Epithelial cell of esophagus (primary cell): ENCODE data around the gene MBP.

Experiments
- DNase-seq: peaks from one replicate; pipeline ENCODE4 v3.0.0; 2010; ENCODE audit warnings: low read depth
- H3K4me3 ChIP-seq: 2 replicates; pipeline ENCODE4 v1.5.1; 2011; ENCODE audit warnings: mild to moderate bottlenecking, low read length, control low read depth
- TF ChIP-seq, protein P1 (sequence below): IDR thresholded peaks from 2 replicates; pipeline ENCODE4 v1.5.1; 2011; ENCODE audit warnings: low read depth, mild to moderate bottlenecking, low read length, control low read depth, inconsistent platforms; ENCODE audit not compliant: insufficient read depth; ENCODE audit errors: missing control alignments

MBP gene

DNA sequence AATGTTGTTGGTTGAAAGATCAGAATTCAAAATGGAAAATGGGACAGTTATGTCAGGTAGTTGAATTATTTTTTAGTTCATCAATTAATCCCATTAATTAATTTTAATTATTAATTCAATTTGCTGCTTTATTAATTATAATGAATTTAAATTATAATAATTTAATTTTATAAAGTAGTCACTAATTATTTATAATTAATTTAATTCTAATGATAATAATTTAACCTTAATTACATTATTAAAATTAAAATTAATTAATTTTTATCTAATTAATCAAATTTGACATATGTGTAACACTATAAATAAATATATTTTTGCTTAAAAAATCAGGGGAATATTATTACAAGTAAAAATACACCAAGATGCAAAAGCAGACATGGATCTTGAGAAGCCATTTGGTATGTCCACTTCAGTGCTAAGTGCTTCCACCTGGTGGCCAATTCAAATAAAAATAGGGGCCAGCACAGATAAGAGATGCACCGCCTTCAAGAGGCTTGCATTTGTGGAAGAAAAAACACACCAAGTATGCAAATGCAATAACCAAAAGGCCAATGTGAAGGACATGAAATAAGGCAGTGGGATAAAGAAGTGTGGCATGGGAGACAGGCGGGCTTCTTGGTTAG, 73.2 kb downstream of the MBP start:
- no peak overlapping the region for H3K4me3 ChIP-seq
- DNase-seq = peak; percentile 73
- TF ChIP-seq, protein P1, sequence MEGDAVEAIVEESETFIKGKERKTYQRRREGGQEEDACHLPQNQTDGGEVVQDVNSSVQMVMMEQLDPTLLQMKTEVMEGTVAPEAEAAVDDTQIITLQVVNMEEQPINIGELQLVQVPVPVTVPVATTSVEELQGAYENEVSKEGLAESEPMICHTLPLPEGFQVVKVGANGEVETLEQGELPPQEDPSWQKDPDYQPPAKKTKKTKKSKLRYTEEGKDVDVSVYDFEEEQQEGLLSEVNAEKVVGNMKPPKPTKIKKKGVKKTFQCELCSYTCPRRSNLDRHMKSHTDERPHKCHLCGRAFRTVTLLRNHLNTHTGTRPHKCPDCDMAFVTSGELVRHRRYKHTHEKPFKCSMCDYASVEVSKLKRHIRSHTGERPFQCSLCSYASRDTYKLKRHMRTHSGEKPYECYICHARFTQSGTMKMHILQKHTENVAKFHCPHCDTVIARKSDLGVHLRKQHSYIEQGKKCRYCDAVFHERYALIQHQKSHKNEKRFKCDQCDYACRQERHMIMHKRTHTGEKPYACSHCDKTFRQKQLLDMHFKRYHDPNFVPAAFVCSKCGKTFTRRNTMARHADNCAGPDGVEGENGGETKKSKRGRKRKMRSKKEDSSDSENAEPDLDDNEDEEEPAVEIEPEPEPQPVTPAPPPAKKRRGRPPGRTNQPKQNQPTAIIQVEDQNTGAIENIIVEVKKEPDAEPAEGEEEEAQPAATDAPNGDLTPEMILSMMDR = peak; percentile 59

DNA sequence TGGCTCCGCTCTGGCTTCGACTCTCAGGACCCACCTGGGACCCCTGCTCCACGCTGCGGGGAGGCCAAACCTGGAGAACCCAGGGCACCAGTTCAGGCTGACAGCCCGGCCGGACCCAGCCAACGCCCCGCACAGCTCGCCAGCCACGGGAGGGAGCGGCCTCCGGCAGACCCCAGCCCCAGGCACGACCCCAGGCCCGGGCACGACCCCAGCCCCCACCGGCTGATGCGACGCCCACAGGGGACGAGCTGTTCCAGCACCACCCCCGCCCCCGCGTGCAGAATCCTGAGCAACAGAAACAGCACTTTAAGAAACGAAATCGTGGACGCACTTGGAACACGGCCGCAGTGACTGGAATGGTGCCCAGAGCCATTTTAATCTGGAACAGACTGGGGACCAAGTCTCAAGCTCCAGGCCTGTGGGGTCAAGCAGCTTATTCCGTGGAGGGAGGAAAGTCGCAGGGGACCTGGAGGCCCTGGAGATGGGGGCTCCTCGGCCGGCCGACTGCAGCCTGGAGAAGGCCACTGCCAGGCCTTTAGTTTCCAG, 74.2 kb downstream of the MBP start:
- no peak overlapping the region for H3K4me3 ChIP-seq
- TF ChIP-seq, protein P1 = no peak
- no peak for DNase-seq

DNA sequence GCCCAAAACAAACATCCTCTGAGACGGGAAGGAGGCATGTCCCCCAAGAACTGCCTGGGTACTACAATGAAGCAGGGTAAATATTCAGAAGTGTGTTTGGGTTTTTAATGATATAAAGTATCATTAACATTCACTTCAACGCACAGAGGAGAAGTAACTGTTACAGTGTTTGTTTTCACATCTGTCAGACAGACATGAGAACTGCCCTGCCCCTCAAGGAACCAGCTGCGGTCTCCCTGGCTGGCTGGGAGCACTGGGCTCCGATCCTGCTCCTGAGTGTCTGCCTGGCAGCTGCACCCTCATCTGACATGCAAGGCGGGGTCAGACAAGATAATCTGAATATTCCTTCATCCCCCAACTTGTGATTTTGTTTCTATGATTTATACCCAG, 75.6 kb downstream of the MBP start:
- no peak overlapping the region for H3K4me3 ChIP-seq
- TF ChIP-seq, protein P1 = no peak
- no peak for DNase-seq

DNA sequence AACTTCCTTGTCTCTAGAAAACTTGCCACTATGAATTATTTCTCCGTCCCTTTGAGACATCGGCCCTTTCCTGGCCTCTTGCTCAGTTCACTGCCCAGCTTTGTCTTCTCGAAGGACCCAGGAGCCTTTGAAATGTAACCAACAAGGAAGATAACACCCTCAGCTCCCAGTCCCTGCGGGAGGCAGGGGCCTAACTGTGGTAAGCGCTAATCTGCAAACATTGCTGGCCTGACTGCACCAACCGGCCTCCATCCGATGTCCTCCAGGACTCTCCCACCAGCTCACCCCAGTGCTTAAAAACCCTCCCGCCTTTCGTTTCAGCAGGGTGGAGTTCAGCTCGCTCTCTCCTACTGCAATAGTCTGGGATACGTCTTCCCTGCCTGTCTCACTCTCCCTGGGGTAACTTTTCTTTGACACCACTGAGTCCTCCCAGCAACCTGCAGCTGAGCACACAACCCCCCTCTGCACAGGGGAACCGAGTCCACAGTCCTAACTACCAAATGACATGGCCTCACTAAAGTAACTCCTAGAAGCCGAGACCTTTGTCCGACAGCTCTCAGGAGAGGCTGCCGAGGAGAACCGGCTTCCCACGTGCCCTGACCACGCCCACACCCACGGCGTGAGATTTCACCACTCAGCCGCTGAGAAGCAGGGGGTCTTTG, 76.1 kb downstream of the MBP start:
- DNase-seq = no peak
- no peak overlapping the region for H3K4me3 ChIP-seq
- TF ChIP-seq, protein P1 = no peak

DNA sequence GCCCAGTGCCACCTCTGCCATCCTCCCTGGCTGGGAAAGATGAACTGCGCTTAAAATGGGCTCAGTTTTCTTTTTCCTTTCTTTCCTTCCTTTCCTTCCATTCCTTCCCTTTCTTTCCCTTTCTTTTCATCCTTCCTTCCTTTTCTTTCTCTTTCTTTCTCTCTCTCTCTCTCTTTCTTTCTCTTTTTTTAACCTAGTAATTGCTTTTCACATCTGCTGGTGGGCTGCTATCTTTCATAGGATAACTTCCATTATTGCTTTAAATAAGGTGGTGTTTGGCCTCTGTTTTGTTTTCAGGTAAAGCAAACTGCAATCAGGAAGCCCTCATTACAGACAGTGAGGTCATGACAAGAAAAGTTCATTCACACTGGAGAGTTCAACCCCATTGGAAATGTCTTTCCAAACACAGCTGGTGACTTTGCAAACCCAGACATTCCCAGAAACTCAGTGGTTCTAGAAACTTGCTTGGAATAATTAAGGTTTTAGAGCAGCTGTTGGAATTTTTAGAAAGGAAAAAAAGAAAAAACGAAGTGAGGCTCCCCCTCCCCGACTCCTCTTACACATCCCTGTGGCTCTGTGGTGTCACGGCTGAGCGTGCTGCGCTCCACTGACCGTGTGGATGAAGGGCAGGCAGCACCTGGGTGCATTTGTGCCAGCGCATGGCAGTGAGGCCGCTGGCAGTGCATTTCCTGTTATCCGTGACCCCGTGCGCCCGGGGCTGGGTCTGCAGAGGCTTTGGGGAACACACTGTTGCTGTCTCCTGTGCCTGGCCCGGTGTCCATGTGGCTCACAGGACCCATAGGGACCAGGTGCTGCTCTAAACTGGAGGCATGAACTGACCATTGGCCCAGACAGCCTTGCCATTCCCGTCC, 76.9 kb downstream of the MBP start:
- H3K4me3 ChIP-seq = no peak overlapping the region
- DNase-seq = no peak
- TF ChIP-seq, protein P1 = no peak

DNA sequence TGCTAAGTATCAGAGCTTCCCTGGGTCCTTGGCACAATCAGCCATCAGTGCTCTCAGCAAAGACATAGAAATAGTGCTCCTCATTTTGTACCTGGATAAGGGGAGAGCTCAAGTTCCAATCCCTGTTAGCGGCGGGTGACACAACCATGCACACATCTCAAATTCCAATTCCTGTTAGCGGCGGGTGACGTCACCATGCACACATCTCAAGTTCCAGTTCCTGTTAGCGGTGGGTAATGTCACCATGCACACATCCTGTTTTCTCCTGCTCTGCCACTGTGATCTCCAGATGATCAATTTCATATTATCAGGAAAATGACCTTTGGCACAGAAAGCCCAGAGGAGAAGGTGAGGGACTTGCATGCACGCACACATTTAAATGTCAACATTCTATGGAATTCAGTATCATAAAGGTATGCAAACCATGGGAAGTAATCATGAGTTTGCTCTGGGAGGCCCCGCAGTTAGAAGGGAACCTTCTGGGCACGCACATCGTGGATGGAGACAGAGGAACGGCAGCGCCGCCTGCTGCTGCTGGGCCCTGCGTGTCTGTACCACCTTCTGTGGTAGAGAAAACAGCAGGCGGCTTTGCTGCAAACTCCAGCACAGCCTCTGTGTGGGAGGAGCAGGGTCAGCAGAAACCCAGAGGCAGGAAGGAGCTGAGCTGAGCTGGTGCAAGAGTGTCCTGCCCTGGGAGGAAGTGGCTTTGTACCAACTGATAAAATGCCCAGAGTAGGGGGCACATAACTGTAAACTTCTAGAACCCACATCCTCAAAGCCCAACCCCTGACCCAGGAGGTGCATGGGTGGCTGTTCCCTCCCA, 77.8 kb downstream of the MBP start:
- TF ChIP-seq, protein P1 = peak; percentile 69
- no peak overlapping the region for H3K4me3 ChIP-seq
- peak; percentile 82 for DNase-seq
